Stimulated activated naive CD8-positive, alpha-beta T cell treated with anti-CD3 and anti-CD28 coated beads, Interleukin-15, Interleukin-2, amounts not matched to agents 100 ng/mL and 50 ng/mL, for 24 hours (primary cell): ENCODE results near the gene PARVG.
"Not testable (repeated sequence)": the region's sequence is repeated elsewhere in the genome, so short reads cannot be mapped to it uniquely, and the experiment has no call there.

Source experiments
- H3K27ac Mint-ChIP-seq: one replicate; pipeline ENCODE4 v1.8.0; 2021; ENCODE audit warnings: mild to moderate bottlenecking, mixed read lengths
- H3K27me3 Mint-ChIP-seq: one replicate; pipeline ENCODE4 v1.8.0; 2021; ENCODE audit warnings: mixed read lengths
- H3K36me3 Mint-ChIP-seq: one replicate; pipeline ENCODE4 v1.8.0; 2021; ENCODE audit warnings: low read depth, mixed read lengths
- H3K4me1 Mint-ChIP-seq: one replicate; pipeline ENCODE4 v1.8.0; 2021; ENCODE audit warnings: low read depth, mixed read lengths
- H3K4me3 Mint-ChIP-seq: one replicate; pipeline ENCODE4 v1.8.0; 2021; ENCODE audit warnings: mild to moderate bottlenecking, mixed read lengths
- H3K9me3 Mint-ChIP-seq: one replicate; pipeline ENCODE4 v1.8.0; 2021; ENCODE audit warnings: mixed read lengths

The PARVG gene

DNA sequence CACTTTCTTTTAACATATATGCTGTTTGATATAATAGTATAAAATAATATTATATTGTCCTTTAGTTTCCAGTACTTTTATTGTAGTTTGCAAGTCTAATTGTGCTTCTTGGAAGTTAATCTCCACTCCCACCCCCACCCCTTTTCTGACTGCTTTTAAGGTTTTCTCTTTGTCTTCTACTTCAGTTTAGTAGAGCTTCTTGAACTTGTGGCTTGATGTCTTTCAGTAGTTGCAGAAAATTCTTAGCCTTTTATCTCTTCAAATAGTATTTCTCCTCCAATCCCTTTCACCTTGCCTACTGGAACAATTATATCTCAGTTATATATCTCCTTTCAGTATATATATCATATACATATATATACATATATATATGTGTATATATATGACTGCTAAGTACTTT, 56.6 kb downstream of the PARVG start:
- peaks cover 13% of the 10 kb centered on the region for H3K27me3 Mint-ChIP-seq
- H3K4me1 Mint-ChIP-seq = no peaks in the 10 kb centered on the region
- H3K4me3 Mint-ChIP-seq = no peak overlapping the region
- H3K36me3 Mint-ChIP-seq = no peaks in the 10 kb centered on the region
- no peak overlapping the region for H3K27ac Mint-ChIP-seq
- H3K9me3 Mint-ChIP-seq = no peaks in the 10 kb centered on the region

DNA sequence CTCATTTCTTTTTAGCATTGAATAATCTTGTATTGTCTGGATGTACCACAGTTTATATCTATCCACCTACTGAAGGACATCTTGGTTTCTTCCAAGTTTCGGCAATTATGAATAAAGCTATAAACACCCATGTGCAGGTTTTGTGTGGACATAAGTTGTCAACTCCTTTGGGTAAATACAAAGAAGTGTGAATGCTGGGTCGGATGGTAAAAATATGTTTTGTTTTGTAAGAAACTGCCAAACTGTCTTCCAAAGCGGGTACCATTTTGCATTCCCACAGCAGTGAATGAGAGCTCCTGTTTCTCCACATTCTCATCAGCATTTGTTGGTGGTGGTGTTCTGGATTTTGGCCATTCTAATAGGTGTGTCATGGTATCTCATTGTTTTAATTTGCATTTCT, 60.4 kb downstream of the PARVG start:
- not testable (repeated sequence) for H3K9me3 Mint-ChIP-seq, H3K27ac Mint-ChIP-seq, H3K4me1 Mint-ChIP-seq, H3K4me3 Mint-ChIP-seq, H3K36me3 Mint-ChIP-seq
- peaks cover 19% of the 10 kb centered on the region for H3K27me3 Mint-ChIP-seq

GRCh38 chr22:44242946-44243724, 62.4 kb downstream of the PARVG start:
- H3K36me3 Mint-ChIP-seq = no peaks in the 10 kb centered on the region
- no peak overlapping the region for H3K27ac Mint-ChIP-seq
- H3K4me1 Mint-ChIP-seq = no peaks in the 10 kb centered on the region
- no peaks in the 10 kb centered on the region for H3K9me3 Mint-ChIP-seq
- H3K27me3 Mint-ChIP-seq = peaks cover 13% of the 10 kb centered on the region
- H3K4me3 Mint-ChIP-seq = no peak overlapping the region

GRCh38 chr22:44243761-44244160, 63.0 kb downstream of the PARVG start:
- Mint-ChIP-seq H3K4me3 (no peak overlapping the region), H3K36me3 (no peaks in the 10 kb centered on the region), H3K27me3 (peaks cover 13% of the 10 kb centered on the region), H3K9me3 (no peaks in the 10 kb centered on the region), H3K27ac (no peak overlapping the region), H3K4me1 (no peaks in the 10 kb centered on the region)

- H3K27ac Mint-ChIP-seq = no peak overlapping the region
- no peaks in the 10 kb centered on the region for H3K9me3 Mint-ChIP-seq
- no peaks in the 10 kb centered on the region for H3K36me3 Mint-ChIP-seq
- H3K27me3 Mint-ChIP-seq = peaks cover 13% of the 10 kb centered on the region
- no peaks in the 10 kb centered on the region for H3K4me1 Mint-ChIP-seq
- H3K4me3 Mint-ChIP-seq = no peak overlapping the region
Measured at GRCh38 chr22:44244265-44244822, 63.6 kb downstream of the PARVG start.

GRCh38 chr22:44245438-44245837, 64.7 kb downstream of the PARVG start:
- H3K36me3 Mint-ChIP-seq = no peaks in the 10 kb centered on the region
- no peak overlapping the region for H3K4me3 Mint-ChIP-seq
- peaks cover 13% of the 10 kb centered on the region for H3K27me3 Mint-ChIP-seq

GRCh38 chr22:44245867-44246266, 65.1 kb downstream of the PARVG start:
- Mint-ChIP-seq H3K4me3 (no peak overlapping the region), H3K9me3 (no peaks in the 10 kb centered on the region), H3K4me1 (no peaks in the 10 kb centered on the region), H3K36me3 (no peaks in the 10 kb centered on the region), H3K27ac (no peak overlapping the region), H3K27me3 (peaks cover 13% of the 10 kb centered on the region)

More at GRCh38 chr22:44245438-44245837, 64.7 kb downstream of the PARVG start:
- Mint-ChIP-seq H3K27ac (no peak overlapping the region), H3K9me3 (no peaks in the 10 kb centered on the region), H3K4me1 (no peaks in the 10 kb centered on the region)

GRCh38 chr22:44246615-44247326, 66.0 kb downstream of the PARVG start:
- Mint-ChIP-seq H3K9me3 (no peaks in the 10 kb centered on the region), H3K4me1 (no peaks in the 10 kb centered on the region), H3K4me3 (no peak overlapping the region), H3K36me3 (no peaks in the 10 kb centered on the region), H3K27ac (no peak overlapping the region), H3K27me3 (peaks cover 12% of the 10 kb centered on the region)

- Mint-ChIP-seq H3K4me3 (no peak overlapping the region), H3K27ac (no peak overlapping the region), H3K9me3 (no peaks in the 10 kb centered on the region), H3K27me3 (peaks cover 8% of the 10 kb centered on the region), H3K36me3 (no peaks in the 10 kb centered on the region), H3K4me1 (no peaks in the 10 kb centered on the region)
Measured at GRCh38 chr22:44247346-44247745, 66.6 kb downstream of the PARVG start.

GRCh38 chr22:44247923-44248892, 67.5 kb downstream of the PARVG start:
- no peaks in the 10 kb centered on the region for H3K36me3 Mint-ChIP-seq
- no peak overlapping the region for H3K4me3 Mint-ChIP-seq
- H3K27ac Mint-ChIP-seq = no peak overlapping the region
- no peaks in the 10 kb centered on the region for H3K9me3 Mint-ChIP-seq
- H3K27me3 Mint-ChIP-seq = peaks cover 7% of the 10 kb centered on the region
- no peaks in the 10 kb centered on the region for H3K4me1 Mint-ChIP-seq

- Mint-ChIP-seq H3K9me3 (no peaks in the 10 kb centered on the region), H3K27me3 (peaks cover 7% of the 10 kb centered on the region), H3K27ac (no peak overlapping the region)
Measured at GRCh38 chr22:44248926-44249325, 68.2 kb downstream of the PARVG start.

GRCh38 chr22:44249376-44250147, 68.8 kb downstream of the PARVG start:
- peaks cover 7% of the 10 kb centered on the region for H3K27me3 Mint-ChIP-seq
- H3K9me3 Mint-ChIP-seq = no peaks in the 10 kb centered on the region
- no peak overlapping the region for H3K4me3 Mint-ChIP-seq
- H3K4me1 Mint-ChIP-seq = no peaks in the 10 kb centered on the region
- no peaks in the 10 kb centered on the region for H3K36me3 Mint-ChIP-seq
- H3K27ac Mint-ChIP-seq = no peak overlapping the region

More at GRCh38 chr22:44248926-44249325, 68.2 kb downstream of the PARVG start:
- Mint-ChIP-seq H3K4me1 (no peaks in the 10 kb centered on the region), H3K4me3 (no peak overlapping the region), H3K36me3 (no peaks in the 10 kb centered on the region)

GRCh38 chr22:44254811-44255210, 74.1 kb downstream of the PARVG start:
- H3K27me3 Mint-ChIP-seq = peaks cover 3% of the 10 kb centered on the region
- H3K4me1 Mint-ChIP-seq = no peaks in the 10 kb centered on the region
- no peak overlapping the region for H3K27ac Mint-ChIP-seq
- H3K4me3 Mint-ChIP-seq = no peak overlapping the region
- H3K36me3 Mint-ChIP-seq = no peaks in the 10 kb centered on the region
- no peaks in the 10 kb centered on the region for H3K9me3 Mint-ChIP-seq

- no peak overlapping the region for H3K4me3 Mint-ChIP-seq
- no peaks in the 10 kb centered on the region for H3K9me3 Mint-ChIP-seq
Measured at GRCh38 chr22:44256085-44256484, 75.4 kb downstream of the PARVG start.

More at GRCh38 chr22:44256085-44256484, 75.4 kb downstream of the PARVG start:
- Mint-ChIP-seq H3K4me1 (no peaks in the 10 kb centered on the region), H3K36me3 (no peaks in the 10 kb centered on the region), H3K27me3 (peaks cover 3% of the 10 kb centered on the region), H3K27ac (no peak overlapping the region)
